Measurements from ENCODE around the gene ASCC1. TPM values are rescaled to one million over a fixed set of nuclear protein-coding genes. Genes with fewer than 3 reads are reported as not detected.

Gene ASCC1
- total and polyA plus RNA-seq, 2 of the 13 experiments (the other 11 are each of a cell fraction or from before 2014, with no cell fraction given): 21.6 to 30.1 TPM

- TF ChIP-seq ZNF639 (CRISPR knock-in tag; conservative IDR thresholded peaks at IDR 0.05) (0 out of 2 replicates have a peak, but pooled peaks have one; percentile 58), ZBTB46 (CRISPR knock-in tag; IDR thresholded peaks at IDR 0.05; ENCODE audit: borderline replicate concordance) (peak; percentile 90; the same call in 1 of the 2 replicates), ZNF576 (CRISPR knock-in tag; IDR thresholded peaks at IDR 0.05) (no peak), GATAD1 (CRISPR knock-in tag; IDR thresholded peaks at IDR 0.05) (peak; percentile 90), KLF16 (CRISPR knock-in tag; IDR thresholded peaks at IDR 0.05) (peak in 1 of 2 experiments; percentile 73; a peak in 1 of 4 replicates), MXD4 (CRISPR knock-in tag; IDR thresholded peaks at IDR 0.05) (peak; percentile 85; the same call in 1 of the 2 replicates), NBN (conservative IDR thresholded peaks at IDR 0.05) (no peak), ZNF792 (CRISPR knock-in tag; IDR thresholded peaks at IDR 0.05) (peak; percentile 84; the same call in 1 of the 2 replicates), TCF7 (IDR thresholded peaks at IDR 0.05; ENCODE audit: low read depth) (no peak), UBTF (CRISPR knock-in tag; IDR thresholded peaks at IDR 0.05) (peak; percentile 79), ISL2 (CRISPR knock-in tag; IDR thresholded peaks at IDR 0.05) (peak; percentile 81), ZNF235 (CRISPR knock-in tag; IDR thresholded peaks at IDR 0.05; ENCODE audit: borderline replicate concordance) (peak; percentile 68; the same call in 1 of the 2 replicates), DMTF1 (CRISPR knock-in tag; IDR thresholded peaks at IDR 0.05) (0 out of 2 replicates have a peak, but pooled peaks have one; percentile 57), YEATS4 (CRISPR knock-in tag; IDR thresholded peaks at IDR 0.05; ENCODE audit: borderline replicate concordance) (peak; percentile 95), KMT2B (CRISPR knock-in tag; IDR thresholded peaks at IDR 0.05) (peak; percentile 94), SP5 (CRISPR knock-in tag; IDR thresholded peaks at IDR 0.05; ENCODE audit: borderline replicate concordance, low read depth) (peak; percentile 92), NR0B2 (CRISPR knock-in tag; IDR thresholded peaks at IDR 0.05) (peak; percentile 78; the same call in 1 of the 2 replicates), ZNF484 (CRISPR knock-in tag; IDR thresholded peaks at IDR 0.05; ENCODE audit: borderline replicate concordance, low read depth) (no peak)
Observed at GRCh38 chr10:72215611-72216549, at the start of gene ASCC1, which contains the start of gene ANAPC16 (continued).

All from HepG2 (cell line).